Vagina (tissue), 2 donors: ENCODE results near the gene LRRN4CL.

Experiments
- POLR2A ChIP-seq, 2 donors: fragments of 450-650 bp; IDR thresholded peaks; one replicate each; pipeline ENCODE4 v1.6.1; 2017; ENCODE audit warnings: antibody characterized with exemption in 2 of 2, mild to moderate bottlenecking in 2 of 2, moderate library complexity in 2 of 2
- TF ChIP-seq, protein P1 (sequence below), 3 experiments: fragments of 450-650 bp in 2 of 3; fragments of 200-600 bp in 1 of 3; sonication (generic) in 1 of 3; IDR thresholded peaks; one replicate each; pipeline ENCODE4 v1.5.1; 2017 to 2019; ENCODE audit warnings: antibody characterized with exemption in 3 of 3, mild to moderate bottlenecking in 2 of 3, moderate library complexity in 2 of 3

DNA sequence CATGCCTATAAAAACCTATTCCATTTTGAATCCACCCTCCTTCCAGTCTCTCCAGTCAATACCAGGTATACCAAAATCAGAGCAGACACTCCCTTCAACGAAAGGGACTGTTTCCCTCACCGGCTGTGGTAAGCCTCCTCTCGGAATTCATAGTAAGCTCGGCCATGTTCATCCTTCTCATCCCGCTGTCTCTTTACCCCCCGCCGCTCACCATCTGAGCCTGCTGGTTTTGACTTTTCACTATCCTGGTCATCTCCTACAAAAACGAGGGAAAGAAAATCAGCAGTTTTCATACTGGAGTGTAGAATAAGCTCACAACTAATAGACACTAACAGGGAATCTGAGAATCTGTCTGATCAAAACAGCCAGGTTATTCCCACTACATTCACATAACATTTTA, 34.8 kb upstream of the LRRN4CL start:
- no peak for TF ChIP-seq POLR2A (IDR thresholded peaks at IDR 0.05)
- TF ChIP-seq, protein P1, sequence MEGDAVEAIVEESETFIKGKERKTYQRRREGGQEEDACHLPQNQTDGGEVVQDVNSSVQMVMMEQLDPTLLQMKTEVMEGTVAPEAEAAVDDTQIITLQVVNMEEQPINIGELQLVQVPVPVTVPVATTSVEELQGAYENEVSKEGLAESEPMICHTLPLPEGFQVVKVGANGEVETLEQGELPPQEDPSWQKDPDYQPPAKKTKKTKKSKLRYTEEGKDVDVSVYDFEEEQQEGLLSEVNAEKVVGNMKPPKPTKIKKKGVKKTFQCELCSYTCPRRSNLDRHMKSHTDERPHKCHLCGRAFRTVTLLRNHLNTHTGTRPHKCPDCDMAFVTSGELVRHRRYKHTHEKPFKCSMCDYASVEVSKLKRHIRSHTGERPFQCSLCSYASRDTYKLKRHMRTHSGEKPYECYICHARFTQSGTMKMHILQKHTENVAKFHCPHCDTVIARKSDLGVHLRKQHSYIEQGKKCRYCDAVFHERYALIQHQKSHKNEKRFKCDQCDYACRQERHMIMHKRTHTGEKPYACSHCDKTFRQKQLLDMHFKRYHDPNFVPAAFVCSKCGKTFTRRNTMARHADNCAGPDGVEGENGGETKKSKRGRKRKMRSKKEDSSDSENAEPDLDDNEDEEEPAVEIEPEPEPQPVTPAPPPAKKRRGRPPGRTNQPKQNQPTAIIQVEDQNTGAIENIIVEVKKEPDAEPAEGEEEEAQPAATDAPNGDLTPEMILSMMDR (IDR thresholded peaks at IDR 0.05) = no peak
